WTC11 (cell line): ENCODE data around the gene ABHD16A. TPM values are rescaled to one million over a fixed set of nuclear protein-coding genes. Genes with fewer than 3 reads are reported as not detected.

Experiments
- ATAC-seq: fragments of 200-7000 bp; cut with Tn5 transposase; 2 replicates; pipeline ENCODE4 v1.10.0; 2021; ENCODE audit warnings: mild to moderate bottlenecking, moderate library complexity
- CTCF ChIA-PET: fragments of 300-600 bp; sonication (Branson Sonifier 250); formaldehyde crosslinking; loops from one replicate; lab custom pipeline; 2021; ENCODE audit warnings: antibody characterized with exemption; lab: Charles Lee
- POLR2A ChIA-PET: fragments of 350-600 bp; sonication (Branson Sonifier 250); formaldehyde crosslinking; loops from one replicate; lab custom pipeline; 2021; ENCODE audit warnings: antibody characterized with exemption; lab: Charles Lee
- DNase-seq: peaks from one replicate; pipeline ENCODE4 v3.0.0; 2021; ENCODE audit warnings: low spot score
- H3K27ac Mint-ChIP-seq: 2 replicates; pipeline ENCODE4 v1.8.0; 2021; ENCODE audit warnings: mixed read lengths
- H3K27me3 Mint-ChIP-seq: 2 replicates; pipeline ENCODE4 v1.8.0; 2021; ENCODE audit warnings: low read depth, mild to moderate bottlenecking, moderate library complexity, mixed read lengths
- H3K36me3 Mint-ChIP-seq: 2 replicates; pipeline ENCODE4 v1.8.0; 2021; ENCODE audit warnings: mixed read lengths
- H3K4me1 Mint-ChIP-seq: 2 replicates; pipeline ENCODE4 v1.8.0; 2022; ENCODE audit warnings: mixed read lengths
- H3K4me3 Mint-ChIP-seq: 2 replicates; pipeline ENCODE4 v1.8.0; 2021; ENCODE audit warnings: mild to moderate bottlenecking, moderate library complexity, mixed read lengths
- H3K9me3 Mint-ChIP-seq: 2 replicates; pipeline ENCODE4 v1.8.0; 2021; ENCODE audit warnings: mixed read lengths
- CREM ChIP-seq: sonication (generic); formaldehyde crosslinking; IDR thresholded peaks from 2 replicates; pipeline ENCODE4 v1.8.1; 2022; ENCODE audit warnings: mild to moderate bottlenecking, missing genetic modification reagents, moderate library complexity
- JAZF1 ChIP-seq: fragments of 250-450 bp; sonication (Bioruptor Pico); IDR thresholded peaks from 2 replicates; pipeline ENCODE4 v1.9.0; 2021; ENCODE audit warnings: moderate library complexity, mild to moderate bottlenecking, inconsistent platforms
- KAT7 ChIP-seq: sonication (generic); formaldehyde crosslinking; IDR thresholded peaks from 2 replicates; pipeline ENCODE4 v1.8.1; 2023; ENCODE audit warnings: missing genetic modification reagents, mild to moderate bottlenecking, borderline replicate concordance
- OVOL2 ChIP-seq: fragments of 250-450 bp; sonication (Bioruptor Pico); IDR thresholded peaks from 2 replicates; pipeline ENCODE4 v1.9.0; 2021; ENCODE audit warnings: mild to moderate bottlenecking, borderline replicate concordance
- PREB ChIP-seq: sonication (generic); formaldehyde crosslinking; IDR thresholded peaks from 2 replicates; pipeline ENCODE4 v1.8.1; 2022; ENCODE audit warnings: mild to moderate bottlenecking, missing genetic modification reagents, moderate library complexity, borderline replicate concordance
- ZNF281 ChIP-seq: sonication (generic); formaldehyde crosslinking; IDR thresholded peaks from 2 replicates; pipeline ENCODE4 v1.8.0; 2023; ENCODE audit warnings: mild to moderate bottlenecking, missing genetic modification reagents
- ZNF425 ChIP-seq: fragments of 250-450 bp; sonication (Bioruptor Pico); conservative IDR thresholded peaks from 2 replicates; pipeline ENCODE4 v1.9.0; 2021; ENCODE audit warnings: mild to moderate bottlenecking
- ZNF532 ChIP-seq: fragments of 250-450 bp; sonication (Bioruptor Pico); IDR thresholded peaks from 2 replicates; pipeline ENCODE4 v1.9.0; 2021; ENCODE audit warnings: mild to moderate bottlenecking, borderline replicate concordance
- ZNF671 ChIP-seq: fragments of 250-450 bp; sonication (Bioruptor Pico); IDR thresholded peaks from 2 replicates; pipeline ENCODE4 v1.8.0; 2021; ENCODE audit warnings: mild to moderate bottlenecking
- total RNA-seq: library from RNA; stranded (reverse); gene quantifications from 3 replicates; pipeline ENCODE4 v1.2.3, GENCODE V29; 2021

Gene ABHD16A
- total RNA-seq, 1 experiment from 2014 or later: 28.6 TPM

- TF ChIP-seq ZNF532 (CRISPR knock-in tag): 0 out of 2 replicates have a peak, but pooled peaks have one; percentile 18
- TF ChIP-seq ZNF671 (CRISPR knock-in tag): peak; percentile 70; the same call in 1 of the 2 replicates
- TF ChIP-seq CREM (CRISPR knock-in tag): 0 out of 2 replicates have a peak, but pooled peaks have one; percentile 64
- TF ChIP-seq, all 79 proteins: peak for 30
These were observed 42.5 kb downstream of the ABHD16A start, which contains the start of gene C6orf47 (continued) for GRCh38 chr6:31660381-31661261.

GRCh38 chr6:31659649-31660380 is 43.3 kb downstream of the ABHD16A start:
- H3K36me3 Mint-ChIP-seq: peaks cover 29% of the 10 kb centered on the region
- CTCF ChIA-PET: interaction anchor here (1.0 to 2.2 kb wide), 12 partner anchors 8 to 293 kb away, joined by 3 to 14 read pairs (median 8); partner anchors contain the start of genes ATP6V1G2, BAG6, CLIC1 and DDAH2
- DNase-seq (no peak), ATAC-seq (no peak; the same call in 1 of the 2 replicates)
- no peaks in the 10 kb centered on the region for H3K9me3 Mint-ChIP-seq
- peak overlapping the region; percentile 89 for H3K4me3 Mint-ChIP-seq
- TF ChIP-seq PREB (CRISPR knock-in tag): no peak
- H3K27me3 Mint-ChIP-seq: no peaks in the 10 kb centered on the region
- POLR2A ChIA-PET: interaction anchor here (0.9 to 1.4 kb wide), 5 partner anchors 8 to 79 kb away, joined by 3 to 11 read pairs (median 4); partner anchors contain the start of genes ABHD16A, BAG6 and MSH5
- peak overlapping the region; percentile 83 for H3K27ac Mint-ChIP-seq
- H3K4me1 Mint-ChIP-seq: peaks cover 37% of the 10 kb centered on the region

- peaks cover 24% of the 10 kb centered on the region for H3K36me3 Mint-ChIP-seq
- H3K9me3 Mint-ChIP-seq: no peaks in the 10 kb centered on the region
- no peak for DNase-seq
- peak overlapping the region; percentile 89 for H3K4me3 Mint-ChIP-seq
- TF ChIP-seq JAZF1 (CRISPR knock-in tag): no peak
- TF ChIP-seq OVOL2 (CRISPR knock-in tag): no peak
- no peak for TF ChIP-seq KAT7
- no peak for TF ChIP-seq ZNF281 (CRISPR knock-in tag)
- TF ChIP-seq ZNF425 (CRISPR knock-in tag): no peak
- TF ChIP-seq ZNF671 (CRISPR knock-in tag): no peak
- no peak for TF ChIP-seq PREB (CRISPR knock-in tag)
- POLR2A ChIA-PET: no interaction called here
- CTCF ChIA-PET: interaction anchor here (1.0 to 1.1 kb wide), 2 partner anchors 108 to 113 kb away, joined by 3 read pairs; partner anchors contain the start of gene ATP6V1G2
- no peaks in the 10 kb centered on the region for H3K27me3 Mint-ChIP-seq
- ATAC-seq: no peak
- H3K27ac Mint-ChIP-seq: peak overlapping the region; percentile 83; the same call in 1 of the 2 replicates
- H3K4me1 Mint-ChIP-seq: peaks cover 30% of the 10 kb centered on the region
These were observed 44.0 kb downstream of the ABHD16A start for GRCh38 chr6:31658983-31659648.
